Measurements from ENCODE around the gene DCLK1.

The DCLK1 gene

GRCh38 chr13:35770756-35771297, 360.4 kb downstream of the DCLK1 start:
- no peak for DNase-seq

GRCh38 chr13:35769812-35770211, 361.4 kb downstream of the DCLK1 start:
- DNase-seq = no peak

DNA sequence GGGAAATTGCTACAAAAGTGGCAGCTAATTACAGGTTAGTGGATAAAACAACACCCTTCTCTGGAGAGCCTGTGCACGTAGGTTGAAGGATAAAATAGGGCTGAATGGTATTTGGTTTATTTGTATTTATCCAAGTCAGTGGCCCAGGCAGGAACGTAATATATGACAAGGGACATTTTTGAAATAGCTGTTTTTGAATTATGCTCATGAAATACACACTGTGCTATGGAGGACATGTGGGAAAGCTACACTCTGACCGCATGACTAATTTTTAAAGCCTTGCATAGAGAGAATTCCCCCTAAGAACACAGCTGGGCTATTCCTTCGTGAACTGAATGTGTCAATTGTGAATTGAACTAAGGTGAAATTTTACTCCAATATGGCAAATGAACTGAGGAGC, 362.6 kb downstream of the DCLK1 start:
- no peak for DNase-seq

DNA sequence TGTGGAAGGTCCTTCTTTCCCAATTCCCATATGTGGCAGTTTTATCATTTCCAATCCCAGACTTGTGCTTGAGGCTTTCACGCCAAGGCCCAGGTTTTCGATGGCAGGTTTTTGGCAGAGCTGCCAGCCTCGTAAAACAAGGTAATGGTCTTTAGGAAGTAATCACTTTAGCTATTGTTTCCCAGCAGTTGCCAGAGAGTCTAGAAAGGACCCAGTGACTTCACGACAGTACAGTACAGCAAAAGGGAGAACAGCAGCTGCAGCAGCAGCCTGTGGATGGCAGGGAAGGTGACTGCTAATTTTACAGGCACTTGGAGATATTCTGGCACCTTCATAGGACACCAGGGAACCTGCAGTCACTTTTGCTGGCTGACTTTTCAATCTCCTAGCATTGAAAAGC, 363.1 kb downstream of the DCLK1 start:
- no peak for DNase-seq

DNA sequence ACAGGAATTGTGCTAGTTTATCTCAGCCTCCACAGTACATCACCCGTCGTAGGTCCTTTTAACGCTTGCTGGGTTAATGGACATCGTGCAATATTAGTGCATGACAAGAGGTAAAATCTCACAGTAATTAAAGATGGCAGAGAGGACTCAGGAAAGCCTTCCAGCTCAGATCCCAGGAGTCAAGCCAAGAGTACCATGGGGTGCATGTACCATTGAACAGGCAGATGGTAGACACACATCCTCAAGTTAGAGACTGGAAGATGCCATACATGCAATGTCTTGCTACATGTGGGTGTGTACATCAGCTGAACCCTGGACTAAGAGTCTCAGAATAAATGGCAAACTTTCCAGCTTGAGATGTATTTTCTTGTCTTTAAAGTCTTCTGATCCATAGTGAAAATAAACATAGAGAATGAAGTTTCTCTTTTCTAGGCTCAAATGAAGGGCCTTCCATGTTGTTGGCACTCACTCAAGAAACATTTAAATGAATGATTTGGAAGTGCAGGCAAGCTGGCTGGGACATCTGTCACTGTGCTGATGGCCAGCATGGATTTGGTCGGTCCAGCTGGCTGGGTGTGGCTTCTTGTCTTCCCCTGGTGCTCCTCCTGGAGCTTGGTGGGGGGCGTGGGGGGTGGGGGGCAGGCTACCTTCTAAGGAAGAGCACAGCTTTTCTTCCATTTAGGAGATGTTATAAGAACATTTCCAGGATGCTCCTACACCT, 363.8 kb downstream of the DCLK1 start:
- no peak for DNase-seq

GRCh38 chr13:35766663-35767062, 364.5 kb downstream of the DCLK1 start:
- no peak for DNase-seq

DNA sequence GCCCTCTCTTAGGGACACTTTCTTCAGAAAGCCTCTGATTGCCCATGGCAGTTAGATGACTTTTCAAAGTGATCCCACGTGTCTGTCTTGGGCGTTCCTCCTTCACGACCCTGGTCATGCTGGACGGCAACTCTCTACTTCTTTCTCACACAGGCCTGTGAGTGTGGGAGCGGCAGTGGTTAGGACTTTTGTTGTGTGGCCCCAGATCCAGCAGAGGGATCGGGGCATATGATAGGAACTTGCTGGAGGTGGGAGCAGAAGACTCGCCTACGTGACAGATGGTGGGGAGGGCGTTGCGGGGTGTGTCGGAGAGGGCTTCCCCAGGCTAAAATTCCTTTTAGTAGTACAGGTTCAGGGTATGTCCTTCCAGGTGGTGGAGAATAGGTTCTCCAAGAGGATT, 365.2 kb downstream of the DCLK1 start:
- DNase-seq = no peak

- DNase-seq = no peak
Observed at GRCh38 chr13:35765366-35765765, 365.8 kb downstream of the DCLK1 start.

GRCh38 chr13:35764326-35765015, 366.7 kb downstream of the DCLK1 start:
- DNase-seq = no peak

GRCh38 chr13:35763782-35764123, 367.4 kb downstream of the DCLK1 start:
- no peak for DNase-seq

DNA sequence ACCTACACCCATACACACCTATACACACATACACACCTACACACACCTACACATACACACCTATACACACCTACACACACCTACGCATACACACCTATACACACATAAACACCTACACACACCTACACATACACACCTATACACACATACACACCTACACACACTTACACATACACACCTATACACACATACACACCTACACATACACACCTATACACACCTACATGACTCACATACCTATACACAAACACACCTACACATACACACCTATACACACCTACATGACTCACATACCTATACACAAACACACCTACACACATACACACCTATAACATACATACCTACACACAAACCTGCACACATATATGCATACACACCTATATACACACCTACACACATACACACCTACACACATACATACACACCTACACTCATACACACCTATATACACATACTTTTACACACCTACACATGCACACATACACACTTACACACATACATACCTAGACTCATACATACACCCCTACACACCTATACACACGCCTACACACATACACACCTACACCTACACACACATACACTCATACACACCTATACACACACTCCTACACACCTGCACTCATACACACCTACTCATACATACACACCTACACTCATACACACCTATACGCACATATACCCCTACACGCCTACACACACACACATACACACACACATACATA, 368.0 kb downstream of the DCLK1 start:
- DNase-seq = no peak

- DNase-seq = no peak
Observed at GRCh38 chr13:35761440-35762252, 369.5 kb downstream of the DCLK1 start.

DNA sequence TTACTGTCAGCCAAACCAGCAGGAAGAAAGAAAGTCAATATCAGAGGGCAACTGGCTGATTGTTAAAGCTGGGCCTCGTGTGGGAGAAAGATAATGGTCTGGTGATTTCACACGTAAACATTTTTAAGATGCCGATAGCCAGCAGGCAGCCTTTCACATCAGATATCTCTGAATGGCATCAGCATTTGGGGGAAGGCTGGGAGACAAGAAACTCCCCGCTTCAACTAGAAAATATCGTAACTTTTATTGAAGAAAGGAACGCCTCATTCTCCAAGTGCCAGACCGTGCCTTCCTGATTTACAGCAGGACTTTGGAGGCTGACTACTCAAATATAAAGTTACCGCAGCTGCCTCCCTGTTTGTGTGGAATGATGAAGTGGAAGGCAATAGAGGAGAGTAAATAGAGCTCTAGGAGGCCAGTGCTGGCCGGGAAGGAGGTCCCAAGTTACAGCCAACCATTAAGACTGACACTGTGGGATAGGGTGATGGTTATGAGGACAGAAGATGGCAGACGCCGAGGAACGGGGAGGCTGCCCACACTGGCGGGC, 370.4 kb downstream of the DCLK1 start:
- no peak for DNase-seq

DNA sequence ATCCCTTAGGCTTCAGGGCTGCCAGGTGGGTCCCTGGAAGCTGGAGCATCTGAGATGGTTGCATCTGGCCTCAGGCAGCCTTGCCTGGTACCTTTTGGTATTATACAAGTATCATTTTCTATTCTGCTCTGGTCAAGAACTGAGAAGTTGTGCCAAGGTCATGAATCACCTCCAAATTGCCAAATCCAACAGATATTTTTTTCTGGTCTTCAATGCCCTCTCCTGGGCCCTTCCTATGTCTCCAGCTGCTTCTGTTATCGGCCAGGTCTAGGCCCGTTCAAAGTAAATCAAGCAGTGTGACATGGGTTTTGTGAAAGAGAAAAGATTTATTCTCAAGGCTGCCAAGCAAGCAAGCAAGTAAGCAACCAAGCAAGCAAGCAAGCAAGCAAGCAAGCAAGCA, 383.6 kb downstream of the DCLK1 start:
- DNase-seq = no peak

- DNase-seq = no peak
Observed at GRCh38 chr13:35744566-35745178, 386.5 kb downstream of the DCLK1 start.

DNA sequence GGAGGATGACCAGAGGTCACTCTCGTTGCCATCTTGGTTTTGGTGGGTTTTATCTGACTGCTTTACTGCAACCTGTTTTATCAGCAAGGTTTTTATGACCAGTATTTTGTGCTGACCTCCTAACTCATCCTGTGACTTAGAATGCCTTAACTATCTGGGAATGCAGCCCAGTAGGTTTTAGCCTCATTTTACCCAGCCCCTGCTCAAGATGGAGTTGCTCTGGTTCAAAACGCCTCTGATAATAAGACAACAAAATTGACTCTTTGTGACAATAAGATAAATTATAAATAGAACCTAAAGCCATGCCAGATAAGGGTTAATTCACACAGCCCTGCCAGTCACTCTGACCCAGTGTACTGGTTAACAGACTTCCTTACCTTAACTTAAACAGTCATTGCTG, 387.0 kb downstream of the DCLK1 start:
- no peak for DNase-seq

GRCh38 chr13:35743165-35743564, 388.0 kb downstream of the DCLK1 start:
- DNase-seq = no peak

- no peak for DNase-seq
Observed at GRCh38 chr13:35741657-35742056, 389.5 kb downstream of the DCLK1 start.

DNA sequence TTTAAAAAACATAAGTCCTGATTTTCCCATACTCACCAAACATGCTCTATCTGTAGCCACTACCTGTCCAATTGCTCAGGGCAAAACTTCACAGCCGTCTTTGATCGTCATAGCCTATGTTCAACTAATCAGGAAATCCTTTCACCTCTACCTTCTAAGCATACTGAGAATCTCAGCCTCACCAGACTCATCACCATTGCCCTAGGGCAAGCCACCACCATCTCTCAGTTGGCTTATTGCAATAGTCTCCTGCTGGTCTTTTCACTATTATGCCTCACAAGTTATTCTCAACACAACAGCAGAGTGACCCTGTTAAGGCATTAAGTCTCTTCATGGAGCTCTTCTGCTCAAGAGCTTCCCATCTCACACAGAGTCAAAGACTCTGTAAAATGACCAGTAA, 394.3 kb downstream of the DCLK1 start:
- DNase-seq = no peak

- DNase-seq = no peak
Observed at GRCh38 chr13:35733827-35734226, 397.4 kb downstream of the DCLK1 start.

DNA sequence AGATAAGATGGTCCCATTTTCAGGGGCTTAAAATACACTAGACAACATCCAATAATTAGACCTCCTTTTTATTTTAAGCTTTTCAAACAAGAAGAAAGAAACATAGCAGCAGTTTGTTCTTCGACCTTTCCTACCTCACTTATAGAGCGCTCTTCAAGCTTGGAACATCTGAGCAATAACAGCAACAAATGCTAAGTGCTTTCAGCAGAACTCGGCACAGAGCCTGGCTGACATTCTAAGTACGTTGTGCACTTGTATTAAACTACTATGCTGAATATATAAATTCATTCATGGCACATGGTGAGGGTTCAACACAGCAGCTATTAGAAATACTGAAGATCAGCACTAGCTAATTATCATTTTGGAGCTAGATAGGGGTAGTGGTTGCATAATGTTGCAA, 398.6 kb downstream of the DCLK1 start:
- DNase-seq = no peak

- DNase-seq = no peak
Observed at GRCh38 chr13:35731471-35731870, 399.7 kb downstream of the DCLK1 start.

Measured in SIG-M5 (cell line).